Lower leg skin (tissue), 3 donors: ENCODE measurements around the gene MTA1.

Experiments used
- POLR2A ChIP-seq, 2 donors: fragments of 450-650 bp; IDR thresholded peaks; one replicate each; pipeline ENCODE4 v1.6.1; 2016 to 2017; ENCODE audit warnings: antibody characterized with exemption in 2 of 2, mild to moderate bottlenecking in 1 of 2, moderate library complexity in 1 of 2
- TF ChIP-seq, protein P1 (sequence below), 3 donors: fragments of 450-650 bp; IDR thresholded peaks; one replicate each; pipeline ENCODE4 v1.5.1; 2016; ENCODE audit warnings: antibody characterized with exemption in 3 of 3, mild to moderate bottlenecking in 3 of 3, moderate library complexity in 2 of 3

DNA sequence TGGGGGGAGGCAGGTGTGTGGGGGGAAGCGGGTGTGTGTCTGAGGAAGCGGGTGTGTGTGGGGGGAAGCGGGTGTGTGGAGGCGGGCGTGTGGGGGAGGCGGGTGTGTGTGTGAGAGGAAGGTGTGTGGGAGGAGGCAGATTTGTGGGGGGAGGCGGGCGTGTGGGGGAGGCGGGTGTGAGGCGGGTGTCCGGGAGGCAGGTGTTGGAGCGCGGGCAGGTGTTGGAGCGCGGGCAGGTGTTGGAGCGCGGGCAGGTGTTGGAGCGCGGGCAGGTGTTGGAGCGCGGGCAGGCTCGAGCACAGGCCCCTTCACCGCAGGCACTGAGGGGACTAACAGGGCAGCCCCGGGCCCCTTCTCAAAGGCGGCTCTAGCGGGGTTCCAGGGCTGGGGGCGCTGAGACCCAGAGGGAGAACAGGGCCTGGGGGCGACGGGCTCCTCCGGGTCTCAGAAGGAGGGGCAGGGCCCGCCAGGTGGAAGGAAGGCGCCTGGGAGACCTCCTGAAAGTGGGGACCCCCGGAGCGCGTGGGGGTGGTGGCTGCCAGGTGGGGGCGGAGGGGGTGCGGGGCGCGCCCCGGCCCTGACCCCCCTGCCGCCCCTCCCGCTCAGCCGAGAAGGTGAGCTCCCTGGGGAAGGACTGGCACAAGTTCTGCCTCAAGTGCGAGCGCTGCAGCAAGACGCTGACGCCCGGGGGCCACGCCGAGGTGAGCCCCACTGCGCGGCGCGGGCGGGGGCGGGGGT is 58.2 kb downstream of the MTA1 start:
- TF ChIP-seq, protein P1, sequence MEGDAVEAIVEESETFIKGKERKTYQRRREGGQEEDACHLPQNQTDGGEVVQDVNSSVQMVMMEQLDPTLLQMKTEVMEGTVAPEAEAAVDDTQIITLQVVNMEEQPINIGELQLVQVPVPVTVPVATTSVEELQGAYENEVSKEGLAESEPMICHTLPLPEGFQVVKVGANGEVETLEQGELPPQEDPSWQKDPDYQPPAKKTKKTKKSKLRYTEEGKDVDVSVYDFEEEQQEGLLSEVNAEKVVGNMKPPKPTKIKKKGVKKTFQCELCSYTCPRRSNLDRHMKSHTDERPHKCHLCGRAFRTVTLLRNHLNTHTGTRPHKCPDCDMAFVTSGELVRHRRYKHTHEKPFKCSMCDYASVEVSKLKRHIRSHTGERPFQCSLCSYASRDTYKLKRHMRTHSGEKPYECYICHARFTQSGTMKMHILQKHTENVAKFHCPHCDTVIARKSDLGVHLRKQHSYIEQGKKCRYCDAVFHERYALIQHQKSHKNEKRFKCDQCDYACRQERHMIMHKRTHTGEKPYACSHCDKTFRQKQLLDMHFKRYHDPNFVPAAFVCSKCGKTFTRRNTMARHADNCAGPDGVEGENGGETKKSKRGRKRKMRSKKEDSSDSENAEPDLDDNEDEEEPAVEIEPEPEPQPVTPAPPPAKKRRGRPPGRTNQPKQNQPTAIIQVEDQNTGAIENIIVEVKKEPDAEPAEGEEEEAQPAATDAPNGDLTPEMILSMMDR (IDR thresholded peaks at IDR 0.05) = no peak
- no peak for TF ChIP-seq POLR2A (IDR thresholded peaks at IDR 0.05)
